Measurements from ENCODE around the gene CFB.
A peak's percentile ranks its signal among the peaks of the same experiment; 100 is the strongest.

CFB gene

DNA sequence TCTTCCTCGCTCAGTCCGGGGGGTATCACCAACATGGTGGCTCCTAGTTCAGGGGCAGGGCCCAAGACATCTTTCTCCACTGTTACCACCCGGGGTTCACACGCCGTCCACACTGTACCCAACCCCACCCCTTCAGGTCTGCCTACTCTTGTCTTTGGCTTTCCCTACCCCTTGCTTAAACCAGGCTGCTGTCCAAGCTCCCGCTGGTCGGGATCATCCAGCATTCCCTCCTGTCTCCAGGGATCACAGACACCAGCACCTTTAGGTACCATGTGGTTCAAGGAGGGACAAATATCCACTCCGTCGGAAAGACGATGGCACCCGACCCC lies 12.5 kb downstream of the CFB start:
- H3K27ac ChIP-seq (ENCODE audit: extremely low read depth, low read depth, low read length): peak overlapping the region; percentile 39; the same call in 1 of the 2 replicates
- CTCF ChIA-PET: interaction anchor here (0.5 to 1.2 kb wide), 2 partner anchors 19 to 167 kb away, joined by 3 read pairs; no protein-coding TSS in a partner anchor
- POLR2A ChIA-PET: interaction anchor here (0.6 to 4.8 kb wide), 8 partner anchors 9 to 417 kb away, joined by 3 to 64 read pairs (median 6); partner anchors contain the start of genes DDX39B, DXO, EHMT2 and HSPA1B

GRCh38 chr6:31958741-31959739 lies 13.1 kb downstream of the CFB start, which contains the start of the genes NELFE and SKIC2:
Gene NELFE, minus strand, starts transcription at chr6:31958971. Its CDS starts 525 bp downstream, at chr6:31958446.
Gene SKIC2, plus strand, starts transcription at chr6:31959175. Its CDS starts 18 bp downstream, at chr6:31959193.
- H3K4me1 ChIP-seq (ENCODE audit: control insufficient read depth, insufficient read depth, low read length): no peaks in the 10 kb centered on the region; the same call in 1 of the 2 replicates
- CTCF ChIA-PET: interaction anchor here (0.5 to 1.0 kb wide), 6 partner anchors 9 to 229 kb away, joined by 3 to 5 read pairs (median 4); partner anchors contain the start of gene DXO
- no peaks in the 10 kb centered on the region for H3K9me3 ChIP-seq (ENCODE audit: control insufficient read depth, insufficient read depth, low read depth, low read length)
- H3K36me3 ChIP-seq (ENCODE audit: control insufficient read depth in 2 of 2, insufficient read depth in 1 of 2, low read length in 2 of 2): peaks cover 10 to 75% of the 10 kb centered on the region in 2 experiments
- peak within 1 kb of the TSS; percentile 78 for H3K4me3 ChIP-seq (ENCODE audit: low read depth, low read length)
- H3K27ac ChIP-seq (ENCODE audit: extremely low read depth, low read depth, low read length): peak within 1 kb of the TSS; percentile 39; the same call in 1 of the 2 replicates
- POLR2A ChIA-PET: interaction anchor here (0.5 to 4.8 kb wide), 11 partner anchors 10 to 1263 kb away, joined by 3 to 64 read pairs (median 5); partner anchors contain the start of genes DDX39B, DXO, EHMT2 and HSPA1A
- TF ChIP-seq ZNF394 (tag by site-specific recombination; IDR thresholded peaks at IDR 0.05; ENCODE audit: borderline replicate concordance): peak; percentile 98
- no peak for TF ChIP-seq AEBP2 (tag by site-specific recombination; IDR thresholded peaks at IDR 0.05; ENCODE audit: borderline replicate concordance)
- no peak; the same call in 1 of the 2 replicates for TF ChIP-seq HOXD13 (CRISPR knock-in tag; IDR thresholded peaks at IDR 0.05; ENCODE audit: borderline replicate concordance)
- peak; percentile 90 for TF ChIP-seq ZNF76 (tag by site-specific recombination; IDR thresholded peaks at IDR 0.05; ENCODE audit: borderline replicate concordance, low read depth)
- TF ChIP-seq ZNF335 (tag by site-specific recombination; conservative IDR thresholded peaks at IDR 0.05): peak; percentile 81
- TF ChIP-seq ZNF174 (tag by site-specific recombination; IDR thresholded peaks at IDR 0.05): no peak
- TF ChIP-seq, protein P1, sequence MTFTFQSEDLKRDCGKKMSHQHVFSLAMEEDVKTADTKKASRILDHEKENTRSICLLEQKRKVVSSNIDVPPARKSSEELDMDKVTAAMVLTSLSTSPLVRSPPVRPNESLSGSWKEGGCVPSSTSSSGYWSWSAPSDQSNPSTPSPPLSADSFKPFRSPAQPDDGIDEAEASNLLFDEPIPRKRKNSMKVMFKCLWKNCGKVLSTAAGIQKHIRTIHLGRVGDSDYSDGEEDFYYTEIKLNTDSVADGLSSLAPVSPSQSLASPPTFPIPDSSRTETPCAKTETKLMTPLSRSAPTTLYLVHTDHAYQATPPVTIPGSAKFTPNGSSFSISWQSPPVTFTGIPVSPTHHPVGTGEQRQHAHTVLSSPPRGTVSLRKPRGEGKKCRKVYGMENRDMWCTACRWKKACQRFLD (tag by site-specific recombination; IDR thresholded peaks at IDR 0.05): no peak
- TF ChIP-seq ZNF677 (tag by site-specific recombination; IDR thresholded peaks at IDR 0.05): no peak
- no peak for TF ChIP-seq ZNF521 (tag by site-specific recombination; IDR thresholded peaks at IDR 0.05)
- no peak for TF ChIP-seq REPIN1 (tag by site-specific recombination; IDR thresholded peaks at IDR 0.05; ENCODE audit: low read depth)

More for the DNA sequence above, 12.5 kb downstream of the CFB start:
- peak overlapping the region; percentile 78 for H3K4me3 ChIP-seq (ENCODE audit: low read depth, low read length)
- TF ChIP-seq, protein P2, sequence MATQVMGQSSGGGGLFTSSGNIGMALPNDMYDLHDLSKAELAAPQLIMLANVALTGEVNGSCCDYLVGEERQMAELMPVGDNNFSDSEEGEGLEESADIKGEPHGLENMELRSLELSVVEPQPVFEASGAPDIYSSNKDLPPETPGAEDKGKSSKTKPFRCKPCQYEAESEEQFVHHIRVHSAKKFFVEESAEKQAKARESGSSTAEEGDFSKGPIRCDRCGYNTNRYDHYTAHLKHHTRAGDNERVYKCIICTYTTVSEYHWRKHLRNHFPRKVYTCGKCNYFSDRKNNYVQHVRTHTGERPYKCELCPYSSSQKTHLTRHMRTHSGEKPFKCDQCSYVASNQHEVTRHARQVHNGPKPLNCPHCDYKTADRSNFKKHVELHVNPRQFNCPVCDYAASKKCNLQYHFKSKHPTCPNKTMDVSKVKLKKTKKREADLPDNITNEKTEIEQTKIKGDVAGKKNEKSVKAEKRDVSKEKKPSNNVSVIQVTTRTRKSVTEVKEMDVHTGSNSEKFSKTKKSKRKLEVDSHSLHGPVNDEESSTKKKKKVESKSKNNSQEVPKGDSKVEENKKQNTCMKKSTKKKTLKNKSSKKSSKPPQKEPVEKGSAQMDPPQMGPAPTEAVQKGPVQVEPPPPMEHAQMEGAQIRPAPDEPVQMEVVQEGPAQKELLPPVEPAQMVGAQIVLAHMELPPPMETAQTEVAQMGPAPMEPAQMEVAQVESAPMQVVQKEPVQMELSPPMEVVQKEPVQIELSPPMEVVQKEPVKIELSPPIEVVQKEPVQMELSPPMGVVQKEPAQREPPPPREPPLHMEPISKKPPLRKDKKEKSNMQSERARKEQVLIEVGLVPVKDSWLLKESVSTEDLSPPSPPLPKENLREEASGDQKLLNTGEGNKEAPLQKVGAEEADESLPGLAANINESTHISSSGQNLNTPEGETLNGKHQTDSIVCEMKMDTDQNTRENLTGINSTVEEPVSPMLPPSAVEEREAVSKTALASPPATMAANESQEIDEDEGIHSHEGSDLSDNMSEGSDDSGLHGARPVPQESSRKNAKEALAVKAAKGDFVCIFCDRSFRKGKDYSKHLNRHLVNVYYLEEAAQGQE (tag by site-specific recombination; IDR thresholded peaks at IDR 0.05): 0 out of 2 replicates have a peak, but pooled peaks have one; percentile 50
- TF ChIP-seq ZBTB48 (tag by site-specific recombination; IDR thresholded peaks at IDR 0.05) (peak; percentile 41; the same call in 1 of the 2 replicates), ZBTB49 (tag by site-specific recombination; IDR thresholded peaks at IDR 0.05; ENCODE audit: low read depth) (no peak), ZNF398 (tag by site-specific recombination; IDR thresholded peaks at IDR 0.05) (peak; percentile 20; the same call in 1 of the 2 replicates)
- no peaks in the 10 kb centered on the region for H3K9me3 ChIP-seq (ENCODE audit: control insufficient read depth, insufficient read depth, low read depth, low read length)
- H3K4me1 ChIP-seq (ENCODE audit: control insufficient read depth, insufficient read depth, low read length): no peaks in the 10 kb centered on the region; the same call in 1 of the 2 replicates
- H3K36me3 ChIP-seq (ENCODE audit: control insufficient read depth in 2 of 2, insufficient read depth in 1 of 2, low read length in 2 of 2): peaks cover 15 to 75% of the 10 kb centered on the region in 2 experiments

All from HEK293 (cell line).